ENCODE measurements around the gene CDK5RAP3.
"Not testable (repeated sequence)": the region's sequence is repeated elsewhere in the genome, so short reads cannot be mapped to it uniquely, and the experiment has no call there.

Gene CDK5RAP3

GRCh38 chr17:47999582-47999981 is 28.7 kb downstream of the CDK5RAP3 start:
- Histone ChIP-seq H2AFZ (no peak overlapping the region), H3K27me3 (ENCODE audit: control insufficient read depth, insufficient read depth, low read length) (no peaks in the 10 kb centered on the region)

GRCh38 chr17:48001197-48001596 is 30.3 kb downstream of the CDK5RAP3 start:
- TF ChIP-seq CTCF (IDR thresholded peaks at IDR 0.05): no peak
- H2AFZ ChIP-seq: no peak overlapping the region
- peaks cover 32% of the 10 kb centered on the region for H3K4me1 ChIP-seq
- H3K4me2 ChIP-seq (ENCODE audit: low read length): no peak overlapping the region
- H3K27me3 ChIP-seq (ENCODE audit: control insufficient read depth, insufficient read depth, low read length): no peaks in the 10 kb centered on the region
- no peaks in the 10 kb centered on the region for H3K36me3 ChIP-seq (ENCODE audit: control insufficient read depth, insufficient read depth, low read length)
- H3K27ac ChIP-seq: no peak overlapping the region
- no peaks in the 10 kb centered on the region for H3K79me2 ChIP-seq
- H3K9me3 ChIP-seq (ENCODE audit: control insufficient read depth, low read length): no peaks in the 10 kb centered on the region
- no peak overlapping the region for H3K9ac ChIP-seq
- no peak overlapping the region for H3K4me3 ChIP-seq (ENCODE audit: low read depth, low read length)

More at GRCh38 chr17:47999582-47999981, 28.7 kb downstream of the CDK5RAP3 start:
- Histone ChIP-seq H3K27ac (no peak overlapping the region), H3K4me1 (peaks cover 21% of the 10 kb centered on the region), H3K9me3 (ENCODE audit: control insufficient read depth, low read length) (no peaks in the 10 kb centered on the region), H3K36me3 (ENCODE audit: control insufficient read depth, insufficient read depth, low read length) (no peaks in the 10 kb centered on the region), H3K4me3 (ENCODE audit: low read depth, low read length) (no peak overlapping the region), H3K9ac (no peak overlapping the region), H3K79me2 (no peaks in the 10 kb centered on the region), H3K4me2 (ENCODE audit: low read length) (no peak overlapping the region)
- no peak for TF ChIP-seq CTCF (IDR thresholded peaks at IDR 0.05)

- H3K9ac ChIP-seq; H3K4me2 ChIP-seq (ENCODE audit: low read length); H2AFZ ChIP-seq; H3K9me3 ChIP-seq (ENCODE audit: control insufficient read depth, low read length); H3K27me3 ChIP-seq (ENCODE audit: control insufficient read depth, insufficient read depth, low read length); H3K4me3 ChIP-seq (ENCODE audit: low read depth, low read length); H3K79me2 ChIP-seq; H3K36me3 ChIP-seq (ENCODE audit: control insufficient read depth, insufficient read depth, low read length): not testable (repeated sequence)
- Histone ChIP-seq H3K4me1 (peaks cover 32% of the 10 kb centered on the region), H3K27ac (peak overlapping the region; percentile 93)
Observed at GRCh38 chr17:48001657-48002056, 30.7 kb downstream of the CDK5RAP3 start.

GRCh38 chr17:48002266-48002915 is 31.5 kb downstream of the CDK5RAP3 start:
- Histone ChIP-seq H3K27ac (peak overlapping the region; percentile 93), H2AFZ (peak overlapping the region; percentile 82), H3K4me3 (ENCODE audit: low read depth, low read length) (peak overlapping the region; percentile 2), H3K27me3 (ENCODE audit: control insufficient read depth, insufficient read depth, low read length) (no peaks in the 10 kb centered on the region), H3K36me3 (ENCODE audit: control insufficient read depth, insufficient read depth, low read length) (no peaks in the 10 kb centered on the region), H3K9ac (no peak overlapping the region), H3K79me2 (no peaks in the 10 kb centered on the region), H3K4me2 (ENCODE audit: low read length) (peak overlapping the region; percentile 46), H3K4me1 (peaks cover 32% of the 10 kb centered on the region), H3K9me3 (ENCODE audit: control insufficient read depth, low read length) (no peaks in the 10 kb centered on the region)
- TF ChIP-seq CTCF (IDR thresholded peaks at IDR 0.05): no peak

- Histone ChIP-seq H3K4me1 (peaks cover 32% of the 10 kb centered on the region), H3K36me3 (ENCODE audit: control insufficient read depth, insufficient read depth, low read length) (no peaks in the 10 kb centered on the region), H2AFZ (peak overlapping the region; percentile 82), H3K27me3 (ENCODE audit: control insufficient read depth, insufficient read depth, low read length) (no peaks in the 10 kb centered on the region), H3K79me2 (no peaks in the 10 kb centered on the region), H3K27ac (peak overlapping the region; percentile 93), H3K4me2 (ENCODE audit: low read length) (peak overlapping the region; percentile 46), H3K4me3 (ENCODE audit: low read depth, low read length) (peak overlapping the region; percentile 2), H3K9ac (no peak overlapping the region), H3K9me3 (ENCODE audit: control insufficient read depth, low read length) (no peaks in the 10 kb centered on the region)
- TF ChIP-seq CTCF (IDR thresholded peaks at IDR 0.05): no peak
Observed at GRCh38 chr17:48002916-48003416, 32.1 kb downstream of the CDK5RAP3 start.
